ENCODE data around the gene TPBGL.

DNA sequence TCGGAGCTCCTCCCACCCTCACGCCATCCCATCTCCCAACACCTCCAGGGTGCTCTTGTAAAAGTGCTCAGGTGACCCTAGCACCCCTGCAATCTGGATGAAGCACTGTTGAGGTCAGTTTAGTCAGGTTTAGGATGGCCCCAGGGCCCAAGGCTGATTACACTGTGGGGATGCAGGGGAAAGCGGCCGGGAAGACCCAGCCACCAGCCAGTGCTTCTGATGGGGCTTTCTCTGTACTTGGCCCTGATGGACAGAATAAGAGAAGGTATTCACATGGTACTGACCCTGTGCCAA is 28.7 kb downstream of the TPBGL start:
- TF ChIP-seq POLR2A (IDR thresholded peaks at IDR 0.05; ENCODE audit: low read length) = no peak
- no peak for TF ChIP-seq GATA1 (IDR thresholded peaks at IDR 0.05; ENCODE audit: low read depth, low read length)
